ENCODE results near the gene TEKT5. TPM values are rescaled to one million over a fixed set of nuclear protein-coding genes. Genes with fewer than 3 reads are reported as not detected.

Gene TEKT5
- total RNA-seq, 1 donor from 2014 or later = not detected

DNA sequence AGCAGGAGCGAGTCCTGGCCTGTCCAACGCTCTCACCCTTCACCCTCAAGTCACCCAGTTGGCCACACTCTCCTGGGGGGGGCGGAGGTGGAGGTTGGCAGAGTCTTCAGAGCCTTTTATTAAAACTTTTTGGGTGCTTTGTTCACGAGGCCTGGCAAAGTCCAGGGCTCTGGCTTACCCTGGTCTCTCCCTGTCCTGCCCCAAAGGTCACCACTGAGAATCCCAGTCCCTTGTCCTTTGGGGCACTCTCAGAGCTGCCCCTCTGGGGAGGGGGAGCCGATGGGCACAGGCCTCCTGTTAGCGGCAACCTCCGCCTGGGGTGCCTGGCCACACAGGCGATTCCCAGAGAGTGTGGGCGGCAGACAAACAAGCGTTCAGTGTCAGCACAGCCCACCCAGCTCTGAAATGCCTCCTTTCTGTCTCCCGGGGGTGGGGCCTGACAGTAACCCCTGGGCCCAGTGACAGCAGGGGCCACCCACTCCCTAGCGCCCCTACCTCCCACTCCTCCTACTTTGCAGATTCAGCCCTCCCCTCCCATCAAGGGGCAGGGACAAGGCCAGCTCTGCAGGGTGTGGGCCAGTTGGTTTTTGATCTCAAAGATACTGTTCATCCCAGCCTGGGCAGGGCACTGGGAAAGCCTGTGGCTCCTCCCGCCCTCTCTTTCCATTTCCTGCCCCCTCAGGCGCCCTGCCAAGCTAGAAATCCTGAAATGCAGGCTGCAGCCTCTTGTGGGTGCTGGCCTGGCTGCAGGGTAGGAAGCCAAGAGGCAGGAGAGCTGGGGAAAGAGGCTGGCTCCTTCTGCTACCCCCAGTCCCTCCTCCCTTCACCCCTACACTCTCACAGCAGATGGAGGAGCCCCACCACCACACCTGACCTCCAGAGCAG is 77.7 kb downstream of the TEKT5 start:
- H3K4me3 ChIP-seq (ENCODE audit: low read depth, low read length) = no peak overlapping the region
- TF ChIP-seq, protein P1, sequence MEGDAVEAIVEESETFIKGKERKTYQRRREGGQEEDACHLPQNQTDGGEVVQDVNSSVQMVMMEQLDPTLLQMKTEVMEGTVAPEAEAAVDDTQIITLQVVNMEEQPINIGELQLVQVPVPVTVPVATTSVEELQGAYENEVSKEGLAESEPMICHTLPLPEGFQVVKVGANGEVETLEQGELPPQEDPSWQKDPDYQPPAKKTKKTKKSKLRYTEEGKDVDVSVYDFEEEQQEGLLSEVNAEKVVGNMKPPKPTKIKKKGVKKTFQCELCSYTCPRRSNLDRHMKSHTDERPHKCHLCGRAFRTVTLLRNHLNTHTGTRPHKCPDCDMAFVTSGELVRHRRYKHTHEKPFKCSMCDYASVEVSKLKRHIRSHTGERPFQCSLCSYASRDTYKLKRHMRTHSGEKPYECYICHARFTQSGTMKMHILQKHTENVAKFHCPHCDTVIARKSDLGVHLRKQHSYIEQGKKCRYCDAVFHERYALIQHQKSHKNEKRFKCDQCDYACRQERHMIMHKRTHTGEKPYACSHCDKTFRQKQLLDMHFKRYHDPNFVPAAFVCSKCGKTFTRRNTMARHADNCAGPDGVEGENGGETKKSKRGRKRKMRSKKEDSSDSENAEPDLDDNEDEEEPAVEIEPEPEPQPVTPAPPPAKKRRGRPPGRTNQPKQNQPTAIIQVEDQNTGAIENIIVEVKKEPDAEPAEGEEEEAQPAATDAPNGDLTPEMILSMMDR (conservative IDR thresholded peaks at IDR 0.05; ENCODE audit: low read depth, low read length) = no peak
- DNase-seq (ENCODE audit: low read depth) = no peak

DNA sequence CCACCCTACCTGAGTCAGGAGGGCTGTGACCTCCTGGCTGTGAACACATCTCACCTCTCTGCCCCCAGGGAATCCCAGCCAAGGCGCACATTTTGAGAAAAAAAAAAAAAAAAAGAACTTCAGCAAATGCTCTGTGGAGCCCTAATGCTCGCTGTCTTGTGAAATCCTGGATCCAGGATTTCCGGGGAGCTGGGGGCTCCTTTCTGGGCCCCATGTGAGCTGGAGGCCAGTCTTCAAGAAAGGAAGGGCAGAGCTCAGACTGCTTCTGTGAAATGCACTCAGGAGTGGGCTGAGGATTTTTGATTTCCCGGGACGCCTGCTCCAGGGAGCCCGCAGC is 78.3 kb downstream of the TEKT5 start:
- no peak for DNase-seq (ENCODE audit: low read depth)
- TF ChIP-seq, protein P1 (conservative IDR thresholded peaks at IDR 0.05; ENCODE audit: low read depth, low read length) = no peak
- H3K4me3 ChIP-seq (ENCODE audit: low read depth, low read length) = no peak overlapping the region

DNA sequence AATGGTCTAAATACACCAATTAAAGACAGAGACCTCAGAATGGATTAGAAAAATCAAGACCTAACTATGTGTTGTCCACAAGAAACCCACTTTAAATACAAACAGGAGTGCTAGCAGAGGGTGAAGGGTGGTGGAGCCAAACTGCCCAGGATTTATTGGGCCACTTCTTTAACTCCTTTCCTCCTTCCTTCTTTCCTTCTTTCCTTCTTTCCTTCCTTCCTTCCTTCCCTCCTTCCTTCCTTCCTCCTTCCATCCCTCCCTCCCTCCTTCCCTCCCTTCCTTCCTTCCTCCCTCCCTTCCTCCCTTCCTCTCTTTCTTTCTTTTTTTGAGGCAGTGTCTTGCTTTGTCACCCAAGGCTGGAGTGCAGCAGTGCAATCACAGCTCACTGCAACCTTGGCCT is 80.0 kb downstream of the TEKT5 start:
- TF ChIP-seq, protein P1 (conservative IDR thresholded peaks at IDR 0.05; ENCODE audit: low read depth, low read length) = no peak
- no peak for DNase-seq (ENCODE audit: low read depth)
- H3K4me3 ChIP-seq (ENCODE audit: low read depth, low read length) = no peak overlapping the region

DNA sequence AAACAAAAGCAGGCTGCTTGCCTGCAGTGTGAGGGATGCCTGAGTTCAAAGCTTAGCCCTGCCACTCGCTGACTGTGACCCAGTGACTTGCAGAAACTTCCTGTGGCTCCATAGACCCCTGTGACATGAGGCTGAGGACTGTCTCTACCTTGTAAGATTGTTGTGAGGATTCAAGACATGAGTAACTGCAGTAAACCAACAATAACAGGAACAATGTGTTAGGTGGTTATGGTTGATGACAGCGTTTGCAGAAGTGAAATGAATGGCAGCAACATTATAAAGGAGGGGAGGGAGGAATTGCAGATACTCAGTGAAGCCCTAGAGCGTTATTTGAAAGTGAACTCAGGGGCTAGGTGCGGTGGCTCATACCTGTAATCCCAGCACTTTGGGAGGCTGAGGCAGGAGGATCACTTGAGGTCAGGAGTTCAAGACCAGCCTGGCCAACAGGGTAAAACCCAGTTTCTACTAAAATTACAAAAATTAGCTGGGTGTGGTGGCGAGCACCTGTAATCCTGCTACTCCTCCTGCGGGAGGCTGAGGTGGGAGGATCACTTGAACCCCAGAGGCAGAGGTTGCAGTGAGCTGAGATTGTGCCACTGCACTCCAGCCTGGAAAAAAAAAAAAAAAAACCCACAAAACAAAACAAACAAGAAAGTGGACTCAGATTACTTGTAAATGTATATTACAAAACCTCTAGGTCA is 80.8 kb downstream of the TEKT5 start:
- no peak overlapping the region for H3K4me3 ChIP-seq (ENCODE audit: low read depth, low read length)
- DNase-seq (ENCODE audit: low read depth) = no peak
- TF ChIP-seq, protein P1 (conservative IDR thresholded peaks at IDR 0.05; ENCODE audit: low read depth, low read length) = no peak

DNA sequence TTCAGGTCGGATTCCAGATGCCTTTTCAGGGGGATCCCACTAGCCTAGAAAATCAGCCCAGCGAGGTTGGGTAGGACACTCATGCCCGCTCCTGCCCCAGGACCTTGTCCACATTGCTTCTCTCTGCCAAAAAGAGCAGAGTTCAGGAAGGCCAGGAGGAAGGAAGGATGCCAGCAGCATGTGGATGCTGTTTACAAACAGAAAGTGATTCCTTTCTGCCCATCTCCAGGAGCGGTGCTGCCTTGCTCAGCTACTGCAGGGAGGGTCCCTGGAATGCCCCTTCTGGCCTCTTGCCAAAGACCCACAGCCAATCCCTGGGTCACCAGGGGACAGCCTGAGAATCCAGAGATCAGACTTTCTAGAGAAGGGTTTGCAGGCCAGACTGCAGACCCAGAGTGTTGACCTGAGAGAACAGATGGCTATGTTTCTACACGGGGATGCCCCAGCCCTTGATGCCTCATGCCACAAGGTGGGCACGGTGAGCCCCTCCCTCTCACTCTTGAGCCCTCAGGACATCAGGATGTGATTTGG is 82.0 kb downstream of the TEKT5 start:
- H3K4me3 ChIP-seq (ENCODE audit: low read depth, low read length) = no peak overlapping the region
- TF ChIP-seq, protein P1 (conservative IDR thresholded peaks at IDR 0.05; ENCODE audit: low read depth, low read length) = no peak
- no peak for DNase-seq (ENCODE audit: low read depth)

DNA sequence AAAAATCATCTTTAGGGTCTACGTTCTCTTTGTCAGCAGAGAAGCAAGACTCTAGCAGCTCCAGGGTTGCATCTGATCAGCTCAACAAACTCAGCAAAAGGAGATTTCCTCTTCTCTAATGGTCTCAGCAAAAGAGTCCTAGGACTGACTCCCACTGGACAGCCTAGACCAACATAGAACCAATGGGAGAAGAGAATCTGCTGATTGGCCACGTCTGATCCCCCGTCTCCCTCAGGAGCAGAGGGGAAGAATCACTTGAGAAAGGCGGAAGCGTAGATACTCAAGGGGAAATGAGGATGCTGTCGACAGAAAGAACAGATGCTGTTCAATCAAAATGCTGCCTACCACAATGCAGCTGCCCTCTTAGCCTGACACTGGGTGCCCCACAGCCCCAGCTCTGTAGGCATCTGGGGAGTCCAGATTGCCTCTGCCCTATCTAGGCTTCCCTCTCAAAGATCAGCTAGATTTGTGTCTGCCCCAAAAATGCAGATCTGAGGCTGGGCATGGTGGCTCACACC is 82.8 kb downstream of the TEKT5 start:
- no peak overlapping the region for H3K4me3 ChIP-seq (ENCODE audit: low read depth, low read length)
- DNase-seq (ENCODE audit: low read depth) = no peak
- TF ChIP-seq, protein P1 (conservative IDR thresholded peaks at IDR 0.05; ENCODE audit: low read depth, low read length) = no peak

Data from epithelial cell of proximal tubule (primary cell).